ENCODE data around the gene IL37. TPM values are rescaled to one million over a fixed set of nuclear protein-coding genes. Genes with fewer than 3 reads are reported as not detected.

IL37 gene, protein sequence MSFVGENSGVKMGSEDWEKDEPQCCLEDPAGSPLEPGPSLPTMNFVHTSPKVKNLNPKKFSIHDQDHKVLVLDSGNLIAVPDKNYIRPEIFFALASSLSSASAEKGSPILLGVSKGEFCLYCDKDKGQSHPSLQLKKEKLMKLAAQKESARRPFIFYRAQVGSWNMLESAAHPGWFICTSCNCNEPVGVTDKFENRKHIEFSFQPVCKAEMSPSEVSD
- 0.40 TPM for polyA plus RNA-seq (ENCODE audit: insufficient read length)
- long read RNA-seq, donor 1: 0 reads
- long read RNA-seq, donor 2: 0 reads
- long read RNA-seq, donor 3: 0 reads
- long read RNA-seq, donor 4: 0 reads
- long read RNA-seq, donor 5: 0 reads
- long read RNA-seq, donor 6: 0 reads
- long read RNA-seq, donor 7: 0 reads
- long read RNA-seq, donor 8: 0 reads

DNA sequence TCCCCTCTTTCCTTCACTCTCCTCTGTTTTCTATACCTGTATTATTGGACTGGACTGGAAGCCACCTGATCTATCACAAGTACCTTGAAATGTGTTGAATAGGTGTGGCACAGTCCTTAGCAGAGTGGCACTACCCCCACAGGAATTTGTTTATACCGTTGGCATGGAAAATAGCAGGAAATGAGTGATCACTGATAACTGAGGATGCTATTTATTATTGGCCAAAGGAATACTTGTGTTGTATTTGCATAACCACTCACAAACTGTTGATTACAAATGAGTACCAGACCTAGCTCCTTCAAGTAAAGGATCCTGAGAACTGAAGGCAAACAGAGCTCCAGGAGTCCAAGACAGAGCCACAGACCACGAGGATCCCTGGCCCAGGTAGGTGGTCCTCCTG is at the start of gene IL37:
Gene IL37 (plus strand): TSS at position 301 of the 400 bp plus-strand sequence. CDS start 1,848 bp downstream, outside the sequence.
- DNase-seq: no peak

GRCh38 chr2:112864072-112864471 is 46.9 kb upstream of the IL37 start:
- no peak for DNase-seq

DNA sequence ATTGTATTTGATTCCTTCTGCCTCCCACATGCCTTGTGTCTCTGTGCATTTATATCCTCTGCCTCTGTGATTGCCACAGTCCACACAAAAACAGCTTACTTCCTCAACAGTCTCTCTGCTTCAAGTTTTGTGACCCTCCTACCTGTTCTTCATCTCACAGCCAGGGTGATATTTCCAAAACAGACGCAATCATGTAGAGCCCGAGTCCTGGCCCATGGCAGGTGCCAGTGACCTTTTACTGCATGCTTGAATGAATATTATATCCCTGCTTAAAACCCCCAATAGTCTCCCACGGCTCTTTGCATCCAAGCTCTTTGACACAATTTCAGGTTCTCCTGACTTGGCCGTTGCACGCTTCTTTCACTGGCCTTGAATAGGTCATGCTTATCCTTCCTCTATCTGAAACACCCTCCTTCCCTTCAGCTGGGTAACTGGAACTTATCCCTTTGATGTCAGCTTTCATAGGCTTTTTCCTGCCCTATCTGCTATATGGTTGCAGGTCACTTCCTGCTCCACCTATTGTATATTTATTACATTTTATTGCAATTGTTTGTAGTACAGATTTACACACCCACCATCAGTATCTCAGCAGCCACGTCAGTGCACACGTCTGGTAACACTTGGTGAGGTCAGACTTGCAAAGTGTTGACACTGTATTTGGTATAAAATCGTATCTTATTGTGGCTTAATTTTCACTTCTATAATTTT is 44.7 kb upstream of the IL37 start:
- DNase-seq: no peak

DNA sequence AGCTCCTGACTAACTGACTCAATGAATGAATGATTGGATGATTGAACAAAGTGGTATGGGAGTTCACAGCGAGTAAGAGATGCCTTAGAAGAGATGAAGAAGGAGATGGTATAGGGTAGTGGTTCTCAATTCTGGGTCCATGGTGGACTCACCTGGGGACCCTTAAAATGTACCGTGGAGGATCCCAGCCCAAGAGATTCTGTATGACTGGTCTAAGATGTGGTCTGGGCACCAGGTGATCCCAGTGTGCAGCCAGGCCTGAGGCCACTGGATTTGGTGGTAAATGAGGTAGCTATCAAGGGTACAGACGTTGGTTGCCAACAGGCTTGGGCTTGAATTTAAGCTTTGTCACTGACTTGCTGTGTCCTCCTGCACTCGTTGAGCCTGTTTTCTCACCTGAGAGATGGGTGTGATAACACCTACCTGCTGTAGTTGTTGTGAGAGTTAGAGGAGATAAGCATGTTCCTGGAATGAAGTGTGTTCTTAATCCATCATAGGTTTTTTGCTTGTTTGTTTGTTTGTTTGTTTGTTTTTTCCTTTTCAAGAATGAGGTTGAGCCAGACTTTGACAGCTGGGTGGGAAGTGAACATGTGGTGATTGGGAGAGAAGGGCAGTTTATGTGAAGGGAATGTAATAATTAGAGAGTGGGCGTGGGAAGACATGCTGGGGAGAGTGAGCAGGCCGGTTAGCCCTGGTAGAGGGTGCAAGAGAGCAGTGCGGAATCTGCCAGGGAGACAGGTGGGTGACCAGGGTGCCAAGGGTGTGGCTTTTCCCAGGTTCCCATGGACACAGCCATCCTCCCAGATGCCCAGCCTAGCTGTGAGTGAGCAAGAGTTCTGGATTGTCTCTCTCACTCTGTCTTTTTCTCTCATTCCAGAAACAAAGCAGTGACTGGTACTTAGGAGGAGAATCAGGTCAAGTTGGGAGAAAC is 43.0 kb upstream of the IL37 start:
- no peak for DNase-seq

DNA sequence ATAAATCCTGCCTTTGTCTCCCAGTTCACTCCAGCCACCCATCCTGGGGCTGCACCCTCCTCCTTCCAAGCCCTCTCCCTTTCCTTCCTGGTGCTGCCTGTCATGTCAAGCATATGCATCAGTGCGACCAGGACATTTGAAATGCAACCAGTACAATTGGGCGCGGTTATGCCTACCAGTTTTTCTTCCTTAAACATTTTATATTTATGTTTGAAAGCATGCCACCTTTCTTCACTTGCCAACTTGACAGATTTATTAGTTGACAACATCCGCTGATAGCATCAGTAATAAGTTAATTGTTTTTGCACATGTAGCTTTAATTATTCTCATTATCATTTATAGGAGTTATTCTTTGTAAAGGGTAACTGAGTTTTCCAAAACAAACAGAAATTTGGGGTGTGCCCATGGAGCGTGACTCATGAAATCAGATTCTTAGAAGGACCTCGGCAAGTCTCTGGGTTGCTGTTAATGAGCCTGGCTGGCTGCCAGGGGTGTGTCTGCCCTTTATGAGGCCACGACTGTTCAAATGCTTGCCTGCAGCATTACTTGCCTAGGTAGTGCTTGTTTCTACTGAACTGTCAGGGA is 41.6 kb upstream of the IL37 start:
- peak; percentile 63 for DNase-seq

- DNase-seq: no peak
Measured at GRCh38 chr2:112870841-112871835, 39.8 kb upstream of the IL37 start.

DNA sequence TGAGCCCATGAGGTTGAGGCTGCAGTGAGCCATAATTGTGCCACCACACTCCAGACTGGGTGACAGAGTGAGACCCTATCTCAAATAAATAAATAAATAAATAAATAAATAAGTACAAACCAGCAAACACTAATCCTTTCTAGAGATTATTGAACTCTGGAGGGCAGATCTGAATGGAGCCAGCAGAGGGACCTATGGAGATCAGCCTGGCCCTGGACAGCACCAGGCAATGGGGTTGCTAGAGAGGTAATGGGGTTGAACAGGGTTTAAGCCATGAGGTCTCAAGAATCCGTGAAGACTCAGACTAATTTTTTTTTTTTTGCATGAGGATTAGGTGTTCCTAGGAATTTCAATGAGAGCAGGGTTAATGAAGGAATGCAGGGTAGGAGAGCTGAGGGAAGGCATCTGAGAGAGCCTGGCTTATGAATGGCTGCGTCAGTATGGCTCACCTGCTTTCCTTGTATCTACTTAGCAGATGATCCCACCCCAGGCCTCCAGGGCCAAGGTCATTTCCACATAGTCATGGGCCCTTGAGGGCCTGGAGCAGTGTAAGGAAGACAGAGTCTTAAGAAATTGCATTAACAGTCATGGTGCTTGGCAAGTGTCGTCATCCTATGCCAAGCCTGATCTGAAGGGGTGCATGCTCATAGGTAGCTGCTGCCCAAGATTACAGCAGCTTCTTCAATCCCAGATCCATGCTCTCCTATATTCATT is 34.6 kb upstream of the IL37 start:
- DNase-seq: no peak

- no peak for DNase-seq
Measured at GRCh38 chr2:112876971-112877361, 34.0 kb upstream of the IL37 start.

- no peak for DNase-seq
Measured at GRCh38 chr2:112877423-112877822, 33.5 kb upstream of the IL37 start.

DNA sequence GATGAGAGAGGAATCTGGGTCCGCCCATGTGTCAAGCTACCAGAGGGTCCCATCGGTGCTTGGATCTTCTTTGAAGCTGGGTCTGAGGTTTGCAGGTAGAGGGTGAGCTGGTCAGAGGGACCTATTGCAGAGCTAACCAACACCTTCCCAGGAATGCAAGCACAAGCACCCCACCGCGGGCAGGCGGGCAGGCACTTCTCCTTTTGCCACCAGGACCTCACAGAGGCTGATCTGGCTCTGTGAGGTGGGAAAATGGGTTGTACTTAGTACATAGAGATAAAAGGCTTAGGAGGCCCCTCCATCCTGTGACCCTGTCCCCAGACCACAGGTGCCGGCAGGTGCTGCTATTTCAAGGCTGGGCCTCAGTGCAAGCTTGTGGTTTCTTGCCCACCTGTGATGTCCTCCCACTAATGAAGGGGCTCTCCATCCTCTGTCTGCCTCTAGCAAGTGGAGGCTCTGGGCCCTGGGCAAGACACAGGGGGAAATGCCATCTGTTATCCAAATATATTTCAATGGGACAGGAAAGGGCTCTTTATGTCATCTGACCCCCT is 31.4 kb upstream of the IL37 start:
- DNase-seq: no peak

GRCh38 chr2:112880091-112880531 is 30.9 kb upstream of the IL37 start:
- DNase-seq: no peak

DNA sequence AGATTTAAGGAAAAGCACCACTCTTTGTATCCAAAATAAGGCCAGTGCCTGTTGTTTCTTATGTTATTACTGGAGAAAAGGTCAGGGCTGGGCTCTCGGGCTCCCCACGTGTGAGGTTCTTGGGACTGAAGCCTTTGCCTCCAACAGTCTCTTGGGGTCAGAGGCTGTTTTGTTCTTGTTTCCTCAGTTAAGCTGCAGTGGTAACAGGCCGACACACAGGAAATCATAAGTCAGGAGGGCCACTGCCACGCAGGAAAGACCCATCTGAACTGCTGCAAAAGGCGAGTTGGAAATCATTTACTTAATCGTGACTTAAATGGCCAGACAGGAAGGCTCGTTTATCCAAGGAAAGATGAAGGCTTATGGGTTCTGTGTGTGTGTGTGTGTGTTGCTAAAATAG is 30.3 kb upstream of the IL37 start:
- DNase-seq: no peak

DNA sequence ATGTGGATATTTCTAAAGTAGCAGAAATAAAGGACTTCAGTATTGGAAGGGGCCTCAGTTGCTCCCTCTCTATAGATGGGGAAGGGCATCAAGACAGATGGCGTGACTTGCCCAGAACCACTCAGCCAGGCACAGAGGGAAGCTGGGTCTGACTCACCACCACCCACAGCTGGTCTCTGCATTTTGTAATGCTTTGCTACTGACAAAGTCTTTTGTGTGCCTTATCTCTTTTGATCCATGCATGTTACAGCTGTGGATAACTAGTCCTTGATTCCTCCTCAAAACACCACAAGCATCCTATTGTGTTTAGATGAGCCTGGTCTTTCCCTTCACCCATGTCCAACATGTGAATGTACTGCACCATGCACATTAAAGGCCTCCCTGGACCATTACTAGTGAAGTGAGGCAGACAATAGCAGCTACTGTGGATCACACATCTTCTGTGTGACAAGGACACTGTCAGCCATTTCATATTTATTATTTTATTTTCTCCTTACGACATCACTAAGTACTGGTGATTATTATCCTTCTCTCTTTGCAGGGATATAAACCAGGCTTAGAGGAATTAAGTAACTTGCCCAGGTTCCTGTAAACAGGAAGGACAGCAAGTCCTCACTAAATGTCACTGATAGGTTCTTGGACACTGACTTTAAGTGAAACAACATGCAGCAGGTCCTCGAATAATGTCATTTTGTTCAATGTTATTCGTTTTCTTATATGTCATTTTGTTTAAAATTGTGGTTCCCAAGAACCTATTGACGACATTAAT is 29.6 kb upstream of the IL37 start:
- no peak for DNase-seq

GRCh38 chr2:112883669-112884068 is 27.3 kb upstream of the IL37 start:
- no peak for DNase-seq

DNA sequence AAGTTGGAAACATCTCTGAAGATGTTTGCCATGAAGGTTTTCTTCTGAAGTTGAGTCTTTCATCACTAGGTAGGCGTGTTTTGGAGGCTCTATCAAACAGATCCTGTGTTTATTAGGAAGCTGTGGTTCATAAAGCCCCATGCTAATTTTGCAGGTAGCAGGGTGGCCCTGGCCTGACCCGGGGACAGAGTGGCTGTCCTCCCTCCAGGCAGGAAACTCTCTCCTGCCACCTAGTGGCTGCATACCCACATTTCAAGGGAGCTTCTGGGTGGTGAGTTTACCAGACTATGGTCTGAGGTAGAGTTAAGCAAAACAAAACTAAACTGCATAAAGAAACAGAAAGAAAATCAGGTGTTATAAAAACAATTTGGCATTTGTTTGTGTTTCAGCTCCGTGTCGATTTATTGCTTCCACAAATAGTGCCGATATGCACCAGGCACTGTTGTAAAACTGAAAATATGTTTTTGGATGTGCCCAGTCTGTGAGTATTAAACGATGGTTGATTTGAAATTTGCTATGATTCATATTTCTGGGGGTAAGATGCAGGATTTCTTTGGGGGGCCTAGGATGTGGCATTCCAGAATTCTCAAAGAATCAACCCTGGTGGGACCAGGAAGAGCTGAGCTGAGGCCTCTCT is 26.0 kb upstream of the IL37 start:
- DNase-seq: no peak

DNA sequence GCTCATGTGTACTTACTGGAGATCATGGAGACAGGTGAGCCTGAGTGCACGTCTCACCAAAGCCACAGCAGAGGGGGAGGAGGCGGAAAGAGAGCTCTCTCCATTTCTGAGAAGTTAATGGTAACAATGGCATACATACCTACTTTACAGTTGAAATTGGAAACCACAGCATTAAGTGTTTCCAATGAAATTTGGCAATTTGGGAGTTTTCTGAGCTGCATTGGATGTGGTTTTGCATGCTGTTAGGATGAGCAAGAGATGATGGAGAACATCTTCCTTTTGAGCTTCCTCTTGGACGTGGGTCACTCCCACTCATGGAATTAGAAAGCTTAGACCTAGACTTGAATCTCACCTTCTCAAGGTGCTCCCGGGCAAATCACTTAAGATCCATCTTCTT is 25.5 kb upstream of the IL37 start:
- DNase-seq: no peak

DNA sequence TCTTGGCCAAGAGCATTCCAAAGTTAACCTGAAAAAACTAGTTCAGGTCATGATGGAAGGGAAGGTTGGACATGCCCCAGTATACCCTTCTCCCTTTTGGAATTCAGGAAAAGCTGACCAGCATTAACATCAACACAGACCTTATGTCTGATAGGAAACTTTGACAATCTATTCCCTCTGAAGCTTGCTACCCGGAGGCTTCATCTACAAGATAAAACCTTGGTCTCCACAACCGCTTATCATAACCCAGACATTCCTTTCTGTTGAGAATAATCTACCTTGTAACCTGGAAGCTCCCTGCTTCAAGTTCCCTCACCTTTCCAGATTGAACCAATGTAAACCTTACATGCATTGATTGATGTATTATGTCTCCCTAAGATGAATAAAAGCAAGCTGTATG is 24.7 kb upstream of the IL37 start:
- no peak for DNase-seq

GRCh38 chr2:112887964-112888749 is 22.8 kb upstream of the IL37 start:
- no peak for DNase-seq
